ENCODE data around the gene PSMB11.
A peak's percentile ranks its signal among the peaks of the same experiment; 100 is the strongest.

The PSMB11 gene

GRCh38 chr14:23045419-23046357 lies 3.7 kb downstream of the PSMB11 start:
- CTCF ChIA-PET = interaction anchor here (0.7 kb wide), 1 partner anchor 192 kb away, joined by 4 read pairs; no protein-coding TSS in a partner anchor
- no peak overlapping the region for H3K27ac ChIP-seq
- POLR2A ChIA-PET (ENCODE audit: low non-redundant PET) = no interaction called here
- TF ChIP-seq CTCF (conservative IDR thresholded peaks at IDR 0.05; ENCODE audit: low read depth) = no peak
- no peak for DNase-seq (ENCODE audit: low spot score)

GRCh38 chr14:23047034-23047634 lies 5.1 kb downstream of the PSMB11 start:
- DNase-seq (ENCODE audit: low spot score) = no peak
- POLR2A ChIA-PET (ENCODE audit: low non-redundant PET) = no interaction called here
- CTCF ChIA-PET = interaction anchor here (0.6 to 1.0 kb wide), 2 partner anchors 8 to 36 kb away, joined by 3 to 5 read pairs; no protein-coding TSS in a partner anchor
- peak overlapping the region; percentile 28; the same call in 1 of the 2 replicates for H3K27ac ChIP-seq
- no peak for TF ChIP-seq CTCF (conservative IDR thresholded peaks at IDR 0.05; ENCODE audit: low read depth)

- POLR2A ChIA-PET (ENCODE audit: low non-redundant PET) = no interaction called here
- 0 out of 2 replicates have a peak overlapping the region, but pooled peaks have one; percentile 28 for H3K27ac ChIP-seq
- TF ChIP-seq CTCF (conservative IDR thresholded peaks at IDR 0.05; ENCODE audit: low read depth) = no peak
- DNase-seq (ENCODE audit: low spot score) = no peak
- CTCF ChIA-PET = interaction anchor here (0.6 to 1.7 kb wide), 2 partner anchors 10 to 36 kb away, joined by 3 to 6 read pairs; partner anchors contain the start of gene CDH24
Measured at GRCh38 chr14:23047751-23048693, 6.0 kb downstream of the PSMB11 start.

- H3K27ac ChIP-seq = no peak overlapping the region
- no peak for DNase-seq (ENCODE audit: low spot score)
- POLR2A ChIA-PET (ENCODE audit: low non-redundant PET) = interaction anchor here (0.6 kb wide), 1 partner anchor 23 kb away, joined by 3 read pairs; no protein-coding TSS in a partner anchor
- CTCF ChIA-PET = interaction anchor here (1.7 kb wide), 1 partner anchor 9 kb away, joined by 6 read pairs; the partner anchor contains the start of gene CDH24
- TF ChIP-seq CTCF (conservative IDR thresholded peaks at IDR 0.05; ENCODE audit: low read depth) = no peak
Measured at GRCh38 chr14:23049011-23049410, 7.0 kb downstream of the PSMB11 start.

GRCh38 chr14:23051141-23052057 lies 9.4 kb downstream of the PSMB11 start:
- ChIA-PET CTCF (interaction anchor here (0.7 to 1.1 kb wide), 3 partner anchors 69 to 87 kb away, joined by 3 read pairs; no protein-coding TSS in a partner anchor), POLR2A (ENCODE audit: low non-redundant PET) (no interaction called here)
- no peak for TF ChIP-seq CTCF (conservative IDR thresholded peaks at IDR 0.05; ENCODE audit: low read depth)
- H3K27ac ChIP-seq = peak overlapping the region; percentile 46
- DNase-seq (ENCODE audit: low spot score) = no peak

All from RWPE1 (cell line).